Retinal pigment epithelial cell (primary cell): ENCODE data around the gene AP1S3.
"Not testable (repeated sequence)": the region's sequence is repeated elsewhere in the genome, so short reads cannot be mapped to it uniquely, and the experiment has no call there.

Source experiments
- DNase-seq: peaks from one replicate; pipeline ENCODE4 v3.0.0-alpha.2; 2010; ENCODE audit warnings: low read depth
- H3K4me3 ChIP-seq: 2 replicates; pipeline ENCODE4 v1.5.1; 2011; ENCODE audit warnings: mild to moderate bottlenecking, low read length, control low read depth, moderate library complexity
- CTCF ChIP-seq: conservative IDR thresholded peaks from 2 replicates; pipeline ENCODE4 v1.5.1; 2011; ENCODE audit warnings: low read depth, low read length, control low read depth, inconsistent platforms

Gene AP1S3

GRCh38 chr2:223762853-223763252, 74.5 kb downstream of the AP1S3 start:
- TF ChIP-seq CTCF, result no peak
- H3K4me3 ChIP-seq, result no peak overlapping the region
- DNase-seq, result peak; percentile 94

GRCh38 chr2:223761746-223762145, 75.6 kb downstream of the AP1S3 start:
- DNase-seq, H3K4me3 ChIP-seq: not testable (repeated sequence)

GRCh38 chr2:223760838-223761502, 76.4 kb downstream of the AP1S3 start:
- peak; percentile 87 for DNase-seq
- peak; percentile 42 for TF ChIP-seq CTCF
- H3K4me3 ChIP-seq, result no peak overlapping the region

- no peak for TF ChIP-seq CTCF
- DNase-seq, result peak; percentile 93
- H3K4me3 ChIP-seq, result no peak overlapping the region
Observed at GRCh38 chr2:223759569-223760430, 77.6 kb downstream of the AP1S3 start.

- DNase-seq, result no peak
- no peak for TF ChIP-seq CTCF
- no peak overlapping the region for H3K4me3 ChIP-seq
Observed at GRCh38 chr2:223758131-223758840, 79.1 kb downstream of the AP1S3 start.

GRCh38 chr2:223753940-223754339, 83.4 kb downstream of the AP1S3 start:
- H3K4me3 ChIP-seq, result no peak overlapping the region
- no peak for TF ChIP-seq CTCF
- no peak for DNase-seq

- no peak overlapping the region for H3K4me3 ChIP-seq
- no peak for TF ChIP-seq CTCF
- DNase-seq, result no peak
Observed at GRCh38 chr2:223751012-223751411, 86.4 kb downstream of the AP1S3 start.
